GM12891 (cell line): Measurements from ENCODE around the gene GBF1.

Experiments used
- POLR2A ChIP-seq: IDR thresholded peaks from 2 replicates; pipeline ENCODE4 v1.6.1; 2011; ENCODE audit warnings: low read depth, low read length, control low read depth
- POLR2AphosphoS5 ChIP-seq: IDR thresholded peaks from 2 replicates; pipeline ENCODE4 v1.6.1; 2011; ENCODE audit warnings: low read depth, low read length, control low read depth
- POU2F2 ChIP-seq: IDR thresholded peaks from 2 replicates; pipeline ENCODE4 v1.6.1; 2011; ENCODE audit warnings: low read depth, mild to moderate bottlenecking, control low read depth, low read length, moderate library complexity
- TAF1 ChIP-seq: IDR thresholded peaks from 2 replicates; pipeline ENCODE4 v1.6.1; 2011; ENCODE audit warnings: low read depth, low read length, control low read depth

DNA sequence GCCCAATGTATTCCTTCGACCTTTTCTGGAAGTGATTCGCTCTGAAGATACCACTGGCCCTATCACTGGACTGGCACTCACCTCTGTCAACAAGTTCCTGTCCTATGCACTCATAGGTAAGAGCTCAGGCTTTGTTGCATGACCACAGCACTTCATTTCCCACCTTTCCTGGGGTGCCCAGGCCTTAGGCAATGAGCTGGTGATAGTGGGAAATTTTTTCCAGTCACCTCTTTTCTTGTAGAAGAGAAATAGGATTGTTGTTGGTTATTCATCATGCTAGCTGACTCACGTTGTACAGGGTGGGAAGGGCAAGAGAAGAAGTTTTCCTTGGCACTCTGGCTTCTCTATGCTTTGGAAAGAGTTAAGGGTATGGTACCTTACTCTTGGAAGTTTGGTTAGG lies 98.7 kb downstream of the GBF1 start:
- TF ChIP-seq POLR2A (no peak), POLR2AphosphoS5 (no peak), TAF1 (no peak), POU2F2 (no peak)
